KMS-11 (cell line): ENCODE results near the gene RUNDC3A.
"Not testable (repeated sequence)": the region's sequence is repeated elsewhere in the genome, so short reads cannot be mapped to it uniquely, and the experiment has no call there.

Experiments
- H2AFZ ChIP-seq: fragments of 200-600 bp; sonication (generic); 2 replicates; pipeline ENCODE4 v1.6.1; 2016; ENCODE audit warnings: antibody characterized with exemption, mixed run types, low read depth
- H3K27ac ChIP-seq: fragments of 200-600 bp; sonication (generic); 2 replicates; pipeline ENCODE4 v1.6.1; 2016; ENCODE audit warnings: mild to moderate bottlenecking, mixed run types
- H3K27me3 ChIP-seq: fragments of 200-600 bp; sonication (generic); 2 replicates; pipeline ENCODE4 v1.6.1; 2017; ENCODE audit warnings: mild to moderate bottlenecking, low read depth, mixed run types, moderate library complexity; ENCODE audit not compliant: insufficient read depth
- H3K36me3 ChIP-seq: fragments of 200-600 bp; sonication (generic); 2 replicates; pipeline ENCODE4 v1.6.1; 2017; ENCODE audit warnings: mild to moderate bottlenecking, mixed run types; ENCODE audit not compliant: insufficient read depth
- H3K4me1 ChIP-seq: fragments of 200-600 bp; sonication (generic); 2 replicates; pipeline ENCODE4 v1.6.1; 2016; ENCODE audit warnings: mild to moderate bottlenecking, low read depth, mixed run types; ENCODE audit not compliant: poor library complexity, severe bottlenecking
- H3K4me2 ChIP-seq: fragments of 200-600 bp; sonication (generic); 2 replicates; pipeline ENCODE4 v1.7.0; 2016; ENCODE audit warnings: mild to moderate bottlenecking, mixed run types
- H3K4me3 ChIP-seq: fragments of 200-600 bp; sonication (generic); IDR thresholded peaks from 2 replicates; pipeline ENCODE4 v1.6.1; 2017; ENCODE audit warnings: low read depth, low read length, mixed read lengths; ENCODE audit not compliant: insufficient read depth
- H3K79me2 ChIP-seq: fragments of 200-600 bp; sonication (generic); 2 replicates; pipeline ENCODE4 v1.6.1; 2016; ENCODE audit warnings: low read depth, mixed run types; ENCODE audit not compliant: insufficient read depth
- H3K9ac ChIP-seq: fragments of 200-600 bp; sonication (generic); 2 replicates; pipeline ENCODE4 v1.6.1; 2016; ENCODE audit warnings: mild to moderate bottlenecking, mixed run types
- H4K20me1 ChIP-seq: fragments of 200-600 bp; sonication (generic); 2 replicates; pipeline ENCODE4 v1.6.1; 2016; ENCODE audit warnings: mild to moderate bottlenecking, mixed run types; ENCODE audit not compliant: insufficient read depth
- CTCF ChIP-seq: fragments of 200-600 bp; sonication (generic); conservative IDR thresholded peaks from 2 replicates; pipeline ENCODE4 v1.6.1; 2017; ENCODE audit warnings: low read depth, mild to moderate bottlenecking, antibody characterized with exemption, low read length, moderate library complexity, mixed read lengths

The RUNDC3A gene

GRCh38 chr17:44361292-44362260 is 53.2 kb downstream of the RUNDC3A start:
- Histone ChIP-seq H3K79me2 (no peaks in the 10 kb centered on the region), H4K20me1 (no peaks in the 10 kb centered on the region), H3K36me3 (no peaks in the 10 kb centered on the region), H3K9ac (no peak overlapping the region), H3K4me2 (no peak overlapping the region), H3K4me1 (peaks cover 16% of the 10 kb centered on the region), H3K27ac (no peak overlapping the region), H2AFZ (no peak overlapping the region), H3K27me3 (peaks cover 24% of the 10 kb centered on the region), H3K4me3 (no peak overlapping the region)
- no peak for TF ChIP-seq CTCF

- H2AFZ ChIP-seq: peak overlapping the region; percentile 98; the same call in 1 of the 2 replicates
- H3K36me3 ChIP-seq: no peaks in the 10 kb centered on the region
- no peak for TF ChIP-seq CTCF
- H3K9ac ChIP-seq: no peak overlapping the region
- H3K79me2 ChIP-seq: no peaks in the 10 kb centered on the region
- no peak overlapping the region for H3K27ac ChIP-seq
- peak overlapping the region; percentile 85 for H3K4me2 ChIP-seq
- H3K4me3 ChIP-seq: no peak overlapping the region
- H3K27me3 ChIP-seq: peaks cover 32% of the 10 kb centered on the region
- peaks cover 16% of the 10 kb centered on the region for H3K4me1 ChIP-seq
- no peaks in the 10 kb centered on the region for H4K20me1 ChIP-seq
Observed at GRCh38 chr17:44362459-44362948, 54.1 kb downstream of the RUNDC3A start.

- no peak for TF ChIP-seq CTCF
- Histone ChIP-seq H3K79me2 (no peaks in the 10 kb centered on the region), H4K20me1 (no peaks in the 10 kb centered on the region), H3K4me2 (peak overlapping the region; percentile 85), H3K4me1 (peaks cover 16% of the 10 kb centered on the region), H2AFZ (peak overlapping the region; percentile 98), H3K27ac (no peak overlapping the region), H3K4me3 (no peak overlapping the region), H3K27me3 (peaks cover 32% of the 10 kb centered on the region), H3K9ac (peak overlapping the region; percentile 50; the same call in 1 of the 2 replicates), H3K36me3 (no peaks in the 10 kb centered on the region)
Observed at GRCh38 chr17:44362949-44363612, 54.7 kb downstream of the RUNDC3A start.

GRCh38 chr17:44363613-44364159 is 55.3 kb downstream of the RUNDC3A start, which contains the start of gene FAM171A2:
TSS of gene FAM171A2 (minus strand) at chr17:44363853. CDS start at chr17:44363714, 139 bp downstream.
- no peaks in the 10 kb centered on the region for H3K36me3 ChIP-seq
- peaks cover 32% of the 10 kb centered on the region for H3K27me3 ChIP-seq
- H3K9ac ChIP-seq: peak within 1 kb of the TSS; percentile 50; the same call in 1 of the 2 replicates
- no peak within 1 kb of the TSS for H3K27ac ChIP-seq
- H4K20me1 ChIP-seq: no peaks in the 10 kb centered on the region
- peak; percentile 70 for TF ChIP-seq CTCF
- no peak within 1 kb of the TSS for H3K4me3 ChIP-seq
- peak within 1 kb of the TSS; percentile 85 for H3K4me2 ChIP-seq
- H2AFZ ChIP-seq: peak within 1 kb of the TSS; percentile 98
- H3K4me1 ChIP-seq: peaks cover 16% of the 10 kb centered on the region
- H3K79me2 ChIP-seq: no peaks in the 10 kb centered on the region

- H3K79me2 ChIP-seq, H3K9ac ChIP-seq, H3K4me3 ChIP-seq, H3K4me2 ChIP-seq, H4K20me1 ChIP-seq, H3K27ac ChIP-seq, H3K36me3 ChIP-seq, H2AFZ ChIP-seq: not testable (repeated sequence)
- H3K27me3 ChIP-seq: peaks cover 32% of the 10 kb centered on the region
- H3K4me1 ChIP-seq: peaks cover 10% of the 10 kb centered on the region
Observed at GRCh38 chr17:44365051-44365450, 56.6 kb downstream of the RUNDC3A start.
